GM18909 (cell line): ENCODE data around the gene KLHL22.
"Not testable (repeated sequence)": the region's sequence is repeated elsewhere in the genome, so short reads cannot be mapped to it uniquely, and the experiment has no call there.

Source experiments
- ATAC-seq: cut with Tn5 transposase; IDR thresholded peaks from one replicate; pipeline ENCODE4 v1.9.1; 2021; ENCODE audit warnings: mild to moderate bottlenecking; ENCODE audit not compliant: unreplicated experiment, poor library complexity

The KLHL22 gene

GRCh38 chr22:20494978-20495860 lies at the start of gene KLHL22:
Gene KLHL22 (minus strand): TSS chr22:20495795. CDS start chr22:20489211, 6,584 bp downstream.
- ATAC-seq: peak; percentile 44

DNA sequence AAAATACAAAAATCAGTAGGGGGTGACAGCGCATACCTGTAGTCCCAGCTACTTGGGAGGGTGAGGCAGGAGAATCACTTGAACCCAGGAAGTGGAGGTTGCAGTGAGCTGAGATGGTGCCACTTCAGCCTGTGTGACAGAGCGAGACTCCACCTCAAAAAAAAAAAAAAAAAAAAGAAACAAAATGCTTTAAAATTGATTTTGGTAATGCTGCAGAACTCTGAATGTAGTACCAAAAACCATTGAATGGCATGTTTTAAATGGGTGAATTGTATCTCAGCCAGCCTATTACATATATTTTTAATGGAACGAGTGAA lies 49.7 kb upstream of the KLHL22 start:
- not testable (repeated sequence) for ATAC-seq

DNA sequence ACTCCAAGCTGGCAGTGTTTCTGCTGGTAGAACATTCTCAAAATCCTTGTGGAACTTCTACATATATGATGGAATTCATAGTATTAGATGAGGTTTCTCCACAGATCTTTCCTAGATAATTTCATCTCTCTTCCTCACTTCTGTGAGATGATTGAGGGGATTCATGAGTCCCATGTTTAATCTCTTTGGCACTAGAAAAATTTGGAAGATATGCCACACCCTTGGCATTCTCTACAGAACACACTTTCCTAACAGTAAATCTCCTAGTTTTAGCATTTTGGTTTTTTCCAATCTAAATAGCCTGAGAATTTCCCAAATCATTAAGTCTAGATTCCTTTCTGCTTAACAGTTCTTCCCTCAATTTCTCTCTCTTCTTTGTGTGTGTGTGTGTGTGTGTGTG lies 47.1 kb upstream of the KLHL22 start:
- no peak for ATAC-seq

GRCh38 chr22:20542055-20542454 lies 46.5 kb upstream of the KLHL22 start:
- ATAC-seq: no peak

DNA sequence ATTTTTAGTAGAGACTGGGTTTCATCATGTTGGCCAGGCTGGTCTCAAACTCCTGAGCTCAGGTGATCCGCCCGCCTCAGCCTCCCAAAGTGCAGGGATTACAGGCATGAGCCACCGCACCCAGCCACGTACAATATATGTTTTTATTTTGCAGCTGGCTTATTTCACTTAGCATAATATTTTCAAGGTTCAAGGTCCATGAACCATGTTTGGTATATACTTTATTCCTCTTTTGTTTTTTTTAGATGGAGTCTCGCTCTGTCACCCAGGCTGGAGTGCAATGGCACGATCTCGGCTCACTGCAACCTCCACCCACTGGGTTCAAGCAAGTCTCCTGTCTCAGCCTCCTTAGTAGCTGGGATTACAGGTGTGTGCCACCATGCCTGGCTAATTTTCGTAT lies 43.3 kb upstream of the KLHL22 start:
- not testable (repeated sequence) for ATAC-seq

- ATAC-seq: no peak
Observed at GRCh38 chr22:20537983-20538382, 42.4 kb upstream of the KLHL22 start.

- ATAC-seq: no peak
Observed at GRCh38 chr22:20537325-20537756, 41.7 kb upstream of the KLHL22 start.

GRCh38 chr22:20536590-20537324 lies 41.2 kb upstream of the KLHL22 start:
- no peak for ATAC-seq

DNA sequence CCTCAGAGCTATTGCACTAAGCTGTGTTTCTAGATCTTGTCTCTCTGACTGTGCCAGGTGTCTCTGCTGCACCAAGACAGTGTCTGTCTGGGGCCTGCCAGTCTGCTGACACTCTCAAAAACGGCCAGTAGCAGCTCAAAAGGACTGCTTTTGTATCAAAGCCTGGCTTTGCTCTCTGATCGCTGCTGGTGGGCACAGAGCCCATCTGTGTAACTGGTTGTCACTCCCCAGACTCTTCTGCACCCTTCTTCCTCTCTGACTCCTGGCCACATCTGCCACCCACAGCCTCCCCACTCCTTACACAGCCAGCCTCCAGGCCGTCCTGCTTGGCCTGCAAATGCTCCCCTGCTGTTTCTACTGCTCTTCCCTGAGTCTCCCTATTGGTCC lies 38.3 kb upstream of the KLHL22 start:
- ATAC-seq: no peak

GRCh38 chr22:20533095-20533878 lies 37.7 kb upstream of the KLHL22 start:
- no peak for ATAC-seq

GRCh38 chr22:20532256-20532993 lies 36.8 kb upstream of the KLHL22 start:
- no peak for ATAC-seq

- no peak for ATAC-seq
Observed at GRCh38 chr22:20531404-20532201, 36.0 kb upstream of the KLHL22 start.

DNA sequence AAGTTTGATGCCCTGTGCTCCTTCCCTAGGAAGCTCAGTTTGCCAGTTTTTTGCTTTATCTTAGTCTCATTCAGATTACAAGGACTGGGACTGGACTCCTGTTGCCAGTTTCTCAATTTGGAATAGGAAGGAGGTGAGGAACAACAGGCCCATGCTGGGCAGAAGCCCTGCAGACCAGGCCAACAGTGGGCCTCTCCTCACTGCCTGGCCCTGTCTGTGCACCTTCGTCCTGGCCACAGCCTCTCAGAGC lies 35.5 kb upstream of the KLHL22 start:
- no peak for ATAC-seq

GRCh38 chr22:20530368-20531153 lies 35.0 kb upstream of the KLHL22 start:
- ATAC-seq: no peak

DNA sequence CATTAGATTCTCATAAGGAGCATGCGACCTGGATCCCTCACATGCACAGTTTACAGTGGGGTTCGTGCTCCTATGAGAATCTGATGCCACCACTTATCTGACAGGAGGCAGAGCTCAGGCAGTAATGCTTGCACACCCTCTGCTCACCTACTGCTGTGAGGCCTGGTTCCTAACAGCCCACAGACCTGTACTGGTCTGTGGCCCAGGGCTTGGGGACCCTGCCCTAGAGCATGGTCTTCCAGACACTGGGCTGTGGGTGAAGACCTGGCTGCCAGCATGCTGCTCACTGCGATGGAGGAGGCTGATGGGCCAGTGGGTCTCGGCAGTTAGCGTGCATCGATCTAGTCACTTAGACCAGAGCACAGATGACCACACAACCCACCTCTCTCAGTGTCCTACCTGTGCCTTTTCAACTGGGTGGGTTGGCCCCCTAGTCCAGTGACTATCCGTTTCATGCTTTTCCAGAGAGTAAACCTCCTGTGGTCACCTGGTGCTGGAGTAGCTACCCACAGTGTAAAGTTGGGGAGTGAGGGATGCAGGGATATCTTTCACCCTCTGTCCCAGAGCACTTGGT lies 32.9 kb upstream of the KLHL22 start:
- no peak for ATAC-seq

DNA sequence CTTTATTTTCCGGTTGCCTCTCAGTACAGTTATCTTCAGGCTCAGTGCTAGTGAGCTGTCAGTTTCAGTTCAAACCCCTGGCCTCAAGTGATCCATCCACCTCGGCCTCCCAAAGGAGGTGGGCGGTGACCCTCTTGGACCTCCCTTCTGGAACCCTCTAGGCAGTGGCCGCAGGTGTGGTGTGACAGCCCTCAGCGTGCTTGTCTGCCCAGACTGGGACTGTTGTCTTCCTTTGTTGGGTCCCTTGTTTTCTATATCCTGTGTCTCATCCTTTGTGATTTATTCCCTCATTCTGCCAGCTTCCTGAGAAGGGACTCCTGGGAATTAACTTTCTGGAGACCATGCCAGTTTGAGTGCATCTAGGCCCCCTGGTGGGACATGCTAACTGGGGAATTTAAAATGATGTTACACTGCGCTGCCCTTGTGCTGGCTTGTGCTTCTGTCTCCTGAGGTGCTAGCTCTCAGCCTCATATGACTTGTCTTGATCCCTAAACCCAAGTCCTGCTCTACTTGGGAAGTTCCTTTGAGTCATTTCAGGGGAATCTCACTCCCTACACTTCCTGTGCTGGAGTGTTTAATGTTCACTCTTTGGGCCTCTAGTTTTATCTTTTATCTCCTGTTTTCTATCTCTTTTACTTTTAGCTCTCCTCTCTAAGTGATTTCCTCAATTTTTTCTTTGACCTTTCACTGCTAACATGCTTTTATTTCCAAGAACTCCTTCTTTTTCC lies 31.2 kb upstream of the KLHL22 start:
- ATAC-seq: no peak

GRCh38 chr22:20526305-20526627 lies 30.7 kb upstream of the KLHL22 start:
- ATAC-seq: no peak

- ATAC-seq: no peak
Observed at GRCh38 chr22:20525048-20525447, 29.5 kb upstream of the KLHL22 start.
